PFSK-1 (cell line): Measurements from ENCODE around the gene PITRM1.

Experiments used
- POLR2AphosphoS5 ChIP-seq: IDR thresholded peaks from 2 replicates; pipeline ENCODE4 v1.6.1; 2012; ENCODE audit warnings: low read depth, mild to moderate bottlenecking, control low read depth, low read length, moderate library complexity
- SIN3A ChIP-seq: IDR thresholded peaks from 2 replicates; pipeline ENCODE4 v1.6.1; 2012; ENCODE audit warnings: mild to moderate bottlenecking, low read length, moderate library complexity, borderline replicate concordance; ENCODE audit not compliant: insufficient read depth
- TF ChIP-seq, protein P1 (sequence below), 2 experiments: IDR thresholded peaks; 2 replicates each; pipeline versions ENCODE4 v1.6.1 to v1.8.0; 2011 to 2012; ENCODE audit warnings: low read depth in 2 of 2, low read length in 2 of 2, control low read depth in 1 of 2, inconsistent platforms in 1 of 2, mild to moderate bottlenecking in 1 of 2, moderate library complexity in 1 of 2; ENCODE audit not compliant: insufficient read depth in 1 of 2

GRCh38 chr10:3136763-3137611 lies 35.6 kb downstream of the PITRM1 start:
- TF ChIP-seq, protein P1, sequence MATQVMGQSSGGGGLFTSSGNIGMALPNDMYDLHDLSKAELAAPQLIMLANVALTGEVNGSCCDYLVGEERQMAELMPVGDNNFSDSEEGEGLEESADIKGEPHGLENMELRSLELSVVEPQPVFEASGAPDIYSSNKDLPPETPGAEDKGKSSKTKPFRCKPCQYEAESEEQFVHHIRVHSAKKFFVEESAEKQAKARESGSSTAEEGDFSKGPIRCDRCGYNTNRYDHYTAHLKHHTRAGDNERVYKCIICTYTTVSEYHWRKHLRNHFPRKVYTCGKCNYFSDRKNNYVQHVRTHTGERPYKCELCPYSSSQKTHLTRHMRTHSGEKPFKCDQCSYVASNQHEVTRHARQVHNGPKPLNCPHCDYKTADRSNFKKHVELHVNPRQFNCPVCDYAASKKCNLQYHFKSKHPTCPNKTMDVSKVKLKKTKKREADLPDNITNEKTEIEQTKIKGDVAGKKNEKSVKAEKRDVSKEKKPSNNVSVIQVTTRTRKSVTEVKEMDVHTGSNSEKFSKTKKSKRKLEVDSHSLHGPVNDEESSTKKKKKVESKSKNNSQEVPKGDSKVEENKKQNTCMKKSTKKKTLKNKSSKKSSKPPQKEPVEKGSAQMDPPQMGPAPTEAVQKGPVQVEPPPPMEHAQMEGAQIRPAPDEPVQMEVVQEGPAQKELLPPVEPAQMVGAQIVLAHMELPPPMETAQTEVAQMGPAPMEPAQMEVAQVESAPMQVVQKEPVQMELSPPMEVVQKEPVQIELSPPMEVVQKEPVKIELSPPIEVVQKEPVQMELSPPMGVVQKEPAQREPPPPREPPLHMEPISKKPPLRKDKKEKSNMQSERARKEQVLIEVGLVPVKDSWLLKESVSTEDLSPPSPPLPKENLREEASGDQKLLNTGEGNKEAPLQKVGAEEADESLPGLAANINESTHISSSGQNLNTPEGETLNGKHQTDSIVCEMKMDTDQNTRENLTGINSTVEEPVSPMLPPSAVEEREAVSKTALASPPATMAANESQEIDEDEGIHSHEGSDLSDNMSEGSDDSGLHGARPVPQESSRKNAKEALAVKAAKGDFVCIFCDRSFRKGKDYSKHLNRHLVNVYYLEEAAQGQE (IDR thresholded peaks at IDR 0.05; ENCODE audit: insufficient read depth in 1 of 2, low read depth in 2 of 2, low read length in 2 of 2) = no peak
- no peak for TF ChIP-seq POLR2AphosphoS5
- no peak for TF ChIP-seq SIN3A
